Measurements from ENCODE around the gene STH. TPM values are rescaled to one million over a fixed set of nuclear protein-coding genes. Genes with fewer than 3 reads are reported as not detected.

STH gene
- total and polyA plus RNA-seq, 2 donors (not counting 1 experiment from before 2014, with no cell fraction given) = not detected

DNA sequence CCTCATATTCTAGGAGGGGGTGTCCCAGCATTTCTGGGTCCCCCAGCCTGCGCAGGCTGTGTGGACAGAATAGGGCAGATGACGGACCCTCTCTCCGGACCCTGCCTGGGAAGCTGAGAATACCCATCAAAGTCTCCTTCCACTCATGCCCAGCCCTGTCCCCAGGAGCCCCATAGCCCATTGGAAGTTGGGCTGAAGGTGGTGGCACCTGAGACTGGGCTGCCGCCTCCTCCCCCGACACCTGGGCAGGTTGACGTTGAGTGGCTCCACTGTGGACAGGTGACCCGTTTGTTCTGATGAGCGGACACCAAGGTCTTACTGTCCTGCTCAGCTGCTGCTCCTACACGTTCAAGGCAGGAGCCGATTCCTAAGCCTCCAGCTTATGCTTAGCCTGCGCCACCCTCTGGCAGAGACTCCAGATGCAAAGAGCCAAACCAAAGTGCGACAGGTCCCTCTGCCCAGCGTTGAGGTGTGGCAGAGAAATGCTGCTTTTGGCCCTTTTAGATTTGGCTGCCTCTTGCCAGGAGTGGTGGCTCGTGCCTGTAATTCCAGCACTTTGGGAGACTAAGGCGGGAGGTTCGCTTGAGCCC lies 11.6 kb downstream of the STH start:
- H3K4me1 ChIP-seq (ENCODE audit: control insufficient read depth, extremely low read depth, insufficient read depth, low read length) = peaks cover 10% of the 10 kb centered on the region
- no peaks in the 10 kb centered on the region for H3K9me3 ChIP-seq (ENCODE audit: control insufficient read depth, insufficient read depth, low read depth, low read length)
- H3K4me3 ChIP-seq (replicated peaks in 1 of 4; ENCODE audit: control extremely low read depth in 1 of 4, insufficient read depth in 1 of 4, low read depth in 3 of 4, low read length in 4 of 4) = no peak overlapping the region
- H4K20me1 ChIP-seq (ENCODE audit: control insufficient read depth, extremely low read depth, insufficient read depth, low read length) = no peaks in the 10 kb centered on the region
- no peak overlapping the region for H3K4me2 ChIP-seq (ENCODE audit: extremely low read depth, insufficient read depth, low read length)
- no peak for TF ChIP-seq CTCF (conservative IDR thresholded peaks at IDR 0.05 in 1 of 2, IDR thresholded peaks at IDR 0.05 in 1 of 2; ENCODE audit: low read depth in 1 of 2, low read length in 2 of 2)
- TF ChIP-seq EZH2 (IDR thresholded peaks at IDR 0.05; ENCODE audit: low read length, missing control alignments) = no peak
- H3K27ac ChIP-seq (ENCODE audit: insufficient read depth, low read length) = no peak overlapping the region
- H3K36me3 ChIP-seq (ENCODE audit: control insufficient read depth, insufficient read depth, low read length) = no peaks in the 10 kb centered on the region
- H2AFZ ChIP-seq (ENCODE audit: low read length) = no peak overlapping the region
- no peak for DNase-seq (ENCODE audit: low read depth in 2 of 2)
- H3K9ac ChIP-seq (ENCODE audit: insufficient read depth, low read length) = no peak overlapping the region
- H3K79me2 ChIP-seq (ENCODE audit: control insufficient read depth, insufficient read depth, low read length) = no peaks in the 10 kb centered on the region
- no peaks in the 10 kb centered on the region for H3K27me3 ChIP-seq (ENCODE audit: control insufficient read depth, insufficient read depth, low read length)

- no peak overlapping the region for H2AFZ ChIP-seq (ENCODE audit: low read length)
- no peaks in the 10 kb centered on the region for H3K27me3 ChIP-seq (ENCODE audit: control insufficient read depth, insufficient read depth, low read length)
- H3K27ac ChIP-seq (ENCODE audit: insufficient read depth, low read length) = no peak overlapping the region
- H3K9me3 ChIP-seq (ENCODE audit: control insufficient read depth, insufficient read depth, low read depth, low read length) = no peaks in the 10 kb centered on the region
- TF ChIP-seq CTCF (conservative IDR thresholded peaks at IDR 0.05 in 1 of 2, IDR thresholded peaks at IDR 0.05 in 1 of 2; ENCODE audit: low read depth in 1 of 2, low read length in 2 of 2) (no peak), EZH2 (IDR thresholded peaks at IDR 0.05; ENCODE audit: low read length, missing control alignments) (no peak)
- no peak overlapping the region for H3K4me2 ChIP-seq (ENCODE audit: extremely low read depth, insufficient read depth, low read length)
- H3K9ac ChIP-seq (ENCODE audit: insufficient read depth, low read length) = no peak overlapping the region
- no peak for DNase-seq (ENCODE audit: low read depth in 2 of 2)
- H3K4me1 ChIP-seq (ENCODE audit: control insufficient read depth, extremely low read depth, insufficient read depth, low read length) = peaks cover 10% of the 10 kb centered on the region
- no peak overlapping the region for H3K4me3 ChIP-seq (replicated peaks in 1 of 4; ENCODE audit: control extremely low read depth in 1 of 4, insufficient read depth in 1 of 4, low read depth in 3 of 4, low read length in 4 of 4)
- no peaks in the 10 kb centered on the region for H3K36me3 ChIP-seq (ENCODE audit: control insufficient read depth, insufficient read depth, low read length)
- no peaks in the 10 kb centered on the region for H3K79me2 ChIP-seq (ENCODE audit: control insufficient read depth, insufficient read depth, low read length)
- H4K20me1 ChIP-seq (ENCODE audit: control insufficient read depth, extremely low read depth, insufficient read depth, low read length) = no peaks in the 10 kb centered on the region
These were observed 12.9 kb downstream of the STH start for GRCh38 chr17:46011711-46012505.

- Histone ChIP-seq H3K4me3 (replicated peaks in 1 of 4; ENCODE audit: control extremely low read depth in 1 of 4, insufficient read depth in 1 of 4, low read depth in 3 of 4, low read length in 4 of 4) (no peak overlapping the region), H3K9ac (ENCODE audit: insufficient read depth, low read length) (no peak overlapping the region), H3K27ac (ENCODE audit: insufficient read depth, low read length) (no peak overlapping the region), H3K27me3 (ENCODE audit: control insufficient read depth, insufficient read depth, low read length) (no peaks in the 10 kb centered on the region), H3K4me1 (ENCODE audit: control insufficient read depth, extremely low read depth, insufficient read depth, low read length) (peaks cover 10% of the 10 kb centered on the region), H3K36me3 (ENCODE audit: control insufficient read depth, insufficient read depth, low read length) (no peaks in the 10 kb centered on the region), H2AFZ (ENCODE audit: low read length) (no peak overlapping the region), H3K79me2 (ENCODE audit: control insufficient read depth, insufficient read depth, low read length) (no peaks in the 10 kb centered on the region), H3K4me2 (ENCODE audit: extremely low read depth, insufficient read depth, low read length) (no peak overlapping the region), H4K20me1 (ENCODE audit: control insufficient read depth, extremely low read depth, insufficient read depth, low read length) (no peaks in the 10 kb centered on the region), H3K9me3 (ENCODE audit: control insufficient read depth, insufficient read depth, low read depth, low read length) (no peaks in the 10 kb centered on the region)
- DNase-seq (ENCODE audit: low read depth in 2 of 2) = no peak
- TF ChIP-seq EZH2 (IDR thresholded peaks at IDR 0.05; ENCODE audit: low read length, missing control alignments) = no peak
- no peak for TF ChIP-seq CTCF (conservative IDR thresholded peaks at IDR 0.05 in 1 of 2, IDR thresholded peaks at IDR 0.05 in 1 of 2; ENCODE audit: low read depth in 1 of 2, low read length in 2 of 2)
These were observed 13.5 kb downstream of the STH start for GRCh38 chr17:46012506-46013079.
